Measurements from ENCODE around the gene RPRD2. TPM values are rescaled to one million over a fixed set of nuclear protein-coding genes. Genes with fewer than 3 reads are reported as not detected.

Gene RPRD2
- total RNA-seq (2021; ENCODE audit: unreplicated experiment) (26.7 TPM), Bru-seq, nascent RNA (percentile 82 among the genes with signal in this experiment), BruChase-seq, experiment 1, labeled RNA remaining after a 6-hour chase (percentile 83 among the genes with signal in this experiment), BruChase-seq, experiment 2, labeled RNA remaining after a 2-hour chase (percentile 83 among the genes with signal in this experiment)
- polyA plus RNA-seq (2012) = 11.4 and 15.0 TPM in 2 replicates
- long read RNA-seq, partial matches to known transcripts = 16 of 22 reads
- long read RNA-seq, other reads (novel, unspliced or antisense) = 5 of 22 reads

DNA sequence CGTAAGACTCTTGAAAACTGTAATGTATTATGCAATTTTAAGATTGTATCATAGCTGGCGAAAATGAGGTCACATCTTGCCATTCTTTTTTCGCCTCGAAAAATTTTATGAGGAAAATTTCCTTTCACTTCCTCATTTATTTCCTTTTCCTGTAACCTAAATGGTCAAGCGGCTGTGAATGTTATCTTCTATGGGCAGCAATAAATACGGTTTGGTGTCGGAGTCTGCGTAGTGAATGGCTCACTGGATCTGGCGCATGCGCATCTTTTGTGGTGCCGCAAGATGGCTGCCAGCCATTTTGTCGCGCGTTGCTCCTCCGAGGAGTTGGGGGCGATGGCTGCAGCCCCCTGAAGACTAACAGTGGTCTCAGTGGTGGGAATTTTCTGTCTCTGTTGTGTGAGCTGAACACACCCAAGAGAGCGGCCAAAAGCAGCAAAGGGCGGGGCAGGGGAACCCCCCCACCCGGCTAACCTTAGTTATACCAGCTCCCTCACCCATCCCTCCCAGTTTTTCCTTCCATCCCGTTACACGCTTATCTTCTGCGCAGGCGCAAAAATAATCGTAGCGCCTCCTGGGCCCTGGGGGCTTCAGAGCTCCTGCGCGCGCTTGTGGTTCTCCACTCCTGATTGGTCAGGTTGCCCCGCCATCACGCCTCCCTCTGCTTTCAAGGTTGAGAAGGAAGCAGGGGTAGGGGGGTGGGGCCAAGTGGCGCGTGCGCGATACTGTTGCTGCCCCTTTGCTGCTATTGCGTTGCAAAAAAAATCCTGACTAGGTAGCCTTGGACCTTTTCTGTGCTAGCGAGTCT lies at the start of gene RPRD2:
Gene RPRD2 (plus strand): TSS at position 722 of the 805 bp plus-strand sequence. CDS start 568 bp downstream, outside the sequence.
- peak within 1 kb of the TSS; percentile 72 for H3K4me2 ChIP-seq (ENCODE audit: low read length)
- peak within 1 kb of the TSS; percentile 99 for H3K27ac ChIP-seq (ENCODE audit: low read depth, low read length)
- no TSS peak for BruUV-seq (replicated peaks)
- H3K36me3 ChIP-seq (ENCODE audit: control insufficient read depth in 1 of 2, insufficient read depth in 2 of 2, low read length in 2 of 2) = no peaks in the 10 kb centered on the region
- RAD21 ChIA-PET (ENCODE audit: low non-redundant PET in 1 of 2, low total read pairs in 2 of 2, uncharacterized antibody in 2 of 2, unreplicated experiment in 2 of 2) = no interaction called here
- peak within 1 kb of the TSS; percentile 20 for H2AFZ ChIP-seq (ENCODE audit: low read depth, low read length, poor library complexity, severe bottlenecking)
- POLR2A ChIA-PET = interaction anchor here (1.0 to 1.4 kb wide), 6 partner anchors 10 to 176 kb away, joined by 3 to 5 read pairs (median 4); no protein-coding TSS in a partner anchor
- peaks cover 17 to 23% of the 10 kb centered on the region in 2 experiments for H3K4me1 ChIP-seq (ENCODE audit: control insufficient read depth in 1 of 2, insufficient read depth in 2 of 2, low read length in 2 of 2)
- H4K20me1 ChIP-seq (ENCODE audit: insufficient read depth) = no peaks in the 10 kb centered on the region
- DNase-seq (ENCODE audit: low read depth, low spot score) (peak; percentile 99), ATAC-seq (peak; percentile 96)
- H3K9me3 ChIP-seq (ENCODE audit: control insufficient read depth in 1 of 2, insufficient read depth in 1 of 2, low read depth in 1 of 2, low read length in 2 of 2) = no peaks in the 10 kb centered on the region
- peak within 1 kb of the TSS; percentile 94 for H3K9ac ChIP-seq (ENCODE audit: low read length)
- H3K9me2 ChIP-seq (ENCODE audit: insufficient read depth) = no peaks in the 10 kb centered on the region
- H3K79me2 ChIP-seq (ENCODE audit: insufficient read depth, low read length) = peaks cover 41% of the 10 kb centered on the region
- CTCF ChIA-PET = interaction anchor here (0.8 kb wide), 1 partner anchor 197 kb away, joined by 3 read pairs; no protein-coding TSS in a partner anchor
- H3K27me3 ChIP-seq (ENCODE audit: insufficient read depth, low read length) = no peaks in the 10 kb centered on the region
- intact Hi-C loops (cut with micrococcal nuclease) = no loop called here
- peak within 1 kb of the TSS; percentile 80 to 89 for H3K4me3 ChIP-seq (replicated peaks in 1 of 2; ENCODE audit: low read depth in 1 of 2, low read length in 2 of 2)
- TF ChIP-seq EZH2 (IDR thresholded peaks at IDR 0.05) = no peak
- no peak for TF ChIP-seq SRF (IDR thresholded peaks at IDR 0.05; ENCODE audit: low read depth)
- TF ChIP-seq, protein P1, sequence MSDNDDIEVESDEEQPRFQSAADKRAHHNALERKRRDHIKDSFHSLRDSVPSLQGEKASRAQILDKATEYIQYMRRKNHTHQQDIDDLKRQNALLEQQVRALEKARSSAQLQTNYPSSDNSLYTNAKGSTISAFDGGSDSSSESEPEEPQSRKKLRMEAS (IDR thresholded peaks at IDR 0.05) = peak; percentile 62
- no peak; the same call in 1 of the 2 replicates for TF ChIP-seq CBX3 (IDR thresholded peaks at IDR 0.05; ENCODE audit: low read depth)
- peak; percentile 53; the same call in 1 of the 2 replicates for TF ChIP-seq CEBPB (IDR thresholded peaks at IDR 0.05; ENCODE audit: low read depth)
- peak; percentile 61 for TF ChIP-seq POLR2A (IDR thresholded peaks at IDR 0.05; ENCODE audit: borderline replicate concordance, extremely low read depth, insufficient read depth, insufficient read length)
- peak; percentile 96 for TF ChIP-seq YY1 (IDR thresholded peaks at IDR 0.05; ENCODE audit: extremely low read depth, insufficient replicate concordance, low read depth, low read length)
- TF ChIP-seq SIN3A (IDR thresholded peaks at IDR 0.05; ENCODE audit: low read depth) = peak; percentile 54; the same call in 1 of the 2 replicates
- TF ChIP-seq, protein P2, sequence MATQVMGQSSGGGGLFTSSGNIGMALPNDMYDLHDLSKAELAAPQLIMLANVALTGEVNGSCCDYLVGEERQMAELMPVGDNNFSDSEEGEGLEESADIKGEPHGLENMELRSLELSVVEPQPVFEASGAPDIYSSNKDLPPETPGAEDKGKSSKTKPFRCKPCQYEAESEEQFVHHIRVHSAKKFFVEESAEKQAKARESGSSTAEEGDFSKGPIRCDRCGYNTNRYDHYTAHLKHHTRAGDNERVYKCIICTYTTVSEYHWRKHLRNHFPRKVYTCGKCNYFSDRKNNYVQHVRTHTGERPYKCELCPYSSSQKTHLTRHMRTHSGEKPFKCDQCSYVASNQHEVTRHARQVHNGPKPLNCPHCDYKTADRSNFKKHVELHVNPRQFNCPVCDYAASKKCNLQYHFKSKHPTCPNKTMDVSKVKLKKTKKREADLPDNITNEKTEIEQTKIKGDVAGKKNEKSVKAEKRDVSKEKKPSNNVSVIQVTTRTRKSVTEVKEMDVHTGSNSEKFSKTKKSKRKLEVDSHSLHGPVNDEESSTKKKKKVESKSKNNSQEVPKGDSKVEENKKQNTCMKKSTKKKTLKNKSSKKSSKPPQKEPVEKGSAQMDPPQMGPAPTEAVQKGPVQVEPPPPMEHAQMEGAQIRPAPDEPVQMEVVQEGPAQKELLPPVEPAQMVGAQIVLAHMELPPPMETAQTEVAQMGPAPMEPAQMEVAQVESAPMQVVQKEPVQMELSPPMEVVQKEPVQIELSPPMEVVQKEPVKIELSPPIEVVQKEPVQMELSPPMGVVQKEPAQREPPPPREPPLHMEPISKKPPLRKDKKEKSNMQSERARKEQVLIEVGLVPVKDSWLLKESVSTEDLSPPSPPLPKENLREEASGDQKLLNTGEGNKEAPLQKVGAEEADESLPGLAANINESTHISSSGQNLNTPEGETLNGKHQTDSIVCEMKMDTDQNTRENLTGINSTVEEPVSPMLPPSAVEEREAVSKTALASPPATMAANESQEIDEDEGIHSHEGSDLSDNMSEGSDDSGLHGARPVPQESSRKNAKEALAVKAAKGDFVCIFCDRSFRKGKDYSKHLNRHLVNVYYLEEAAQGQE (IDR thresholded peaks at IDR 0.05; ENCODE audit: low read depth) = no peak
- TF ChIP-seq RAD21 (IDR thresholded peaks at IDR 0.05; ENCODE audit: low read depth) = no peak
- TF ChIP-seq, protein P3, sequence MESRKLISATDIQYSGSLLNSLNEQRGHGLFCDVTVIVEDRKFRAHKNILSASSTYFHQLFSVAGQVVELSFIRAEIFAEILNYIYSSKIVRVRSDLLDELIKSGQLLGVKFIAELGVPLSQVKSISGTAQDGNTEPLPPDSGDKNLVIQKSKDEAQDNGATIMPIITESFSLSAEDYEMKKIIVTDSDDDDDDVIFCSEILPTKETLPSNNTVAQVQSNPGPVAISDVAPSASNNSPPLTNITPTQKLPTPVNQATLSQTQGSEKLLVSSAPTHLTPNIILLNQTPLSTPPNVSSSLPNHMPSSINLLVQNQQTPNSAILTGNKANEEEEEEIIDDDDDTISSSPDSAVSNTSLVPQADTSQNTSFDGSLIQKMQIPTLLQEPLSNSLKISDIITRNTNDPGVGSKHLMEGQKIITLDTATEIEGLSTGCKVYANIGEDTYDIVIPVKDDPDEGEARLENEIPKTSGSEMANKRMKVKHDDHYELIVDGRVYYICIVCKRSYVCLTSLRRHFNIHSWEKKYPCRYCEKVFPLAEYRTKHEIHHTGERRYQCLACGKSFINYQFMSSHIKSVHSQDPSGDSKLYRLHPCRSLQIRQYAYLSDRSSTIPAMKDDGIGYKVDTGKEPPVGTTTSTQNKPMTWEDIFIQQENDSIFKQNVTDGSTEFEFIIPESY (IDR thresholded peaks at IDR 0.05; ENCODE audit: extremely low read depth, insufficient replicate concordance, low read length) = no peak
- peak; percentile 81 for TF ChIP-seq SP1 (IDR thresholded peaks at IDR 0.05; ENCODE audit: low read depth)
- no peak for TF ChIP-seq ELF1 (IDR thresholded peaks at IDR 0.05; ENCODE audit: borderline replicate concordance, low read depth)
- no peak for TF ChIP-seq EZH2phosphoT487 (IDR thresholded peaks at IDR 0.05; ENCODE audit: borderline replicate concordance)
- peak; percentile 73 for TF ChIP-seq POLR2AphosphoS5 (IDR thresholded peaks at IDR 0.05; ENCODE audit: low read depth, low read length)
- peak; percentile 36; the same call in 1 of the 2 replicates for TF ChIP-seq FOSL1 (IDR thresholded peaks at IDR 0.05; ENCODE audit: low read depth)
- TF ChIP-seq, protein P4, sequence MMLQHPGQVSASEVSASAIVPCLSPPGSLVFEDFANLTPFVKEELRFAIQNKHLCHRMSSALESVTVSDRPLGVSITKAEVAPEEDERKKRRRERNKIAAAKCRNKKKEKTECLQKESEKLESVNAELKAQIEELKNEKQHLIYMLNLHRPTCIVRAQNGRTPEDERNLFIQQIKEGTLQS (IDR thresholded peaks at IDR 0.05) = no peak
- no peak for TF ChIP-seq JUND (IDR thresholded peaks at IDR 0.05)
- TF ChIP-seq ZNF274 (IDR thresholded peaks at IDR 0.05; ENCODE audit: low read depth, low read length) = no peak
- TF ChIP-seq TCF7L2 (IDR thresholded peaks at IDR 0.05; ENCODE audit: borderline replicate concordance, extremely low read depth, insufficient read depth, insufficient read length) = peak; percentile 67
